ENCODE data around the gene ARHGAP24.

DNA sequence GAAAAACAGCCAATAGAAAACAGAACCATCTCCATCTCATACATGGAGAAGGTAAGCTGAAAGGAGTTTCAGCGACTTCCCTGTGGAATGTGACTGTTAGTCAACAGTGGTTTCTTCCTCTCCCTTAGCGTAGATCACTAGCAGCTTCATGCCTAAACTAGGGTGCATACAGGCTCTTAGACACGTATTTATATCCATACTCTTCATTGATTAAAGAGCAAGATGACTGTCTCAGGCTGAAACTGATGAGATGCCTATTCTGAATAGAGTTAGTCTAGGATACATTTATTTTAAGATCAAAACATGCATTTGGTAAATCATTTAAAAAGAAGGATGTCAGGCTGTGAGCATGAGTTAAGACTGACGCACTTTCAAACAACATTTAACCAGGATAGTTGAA lies 423.3 kb downstream of the ARHGAP24 start:
- TF ChIP-seq, protein P1, sequence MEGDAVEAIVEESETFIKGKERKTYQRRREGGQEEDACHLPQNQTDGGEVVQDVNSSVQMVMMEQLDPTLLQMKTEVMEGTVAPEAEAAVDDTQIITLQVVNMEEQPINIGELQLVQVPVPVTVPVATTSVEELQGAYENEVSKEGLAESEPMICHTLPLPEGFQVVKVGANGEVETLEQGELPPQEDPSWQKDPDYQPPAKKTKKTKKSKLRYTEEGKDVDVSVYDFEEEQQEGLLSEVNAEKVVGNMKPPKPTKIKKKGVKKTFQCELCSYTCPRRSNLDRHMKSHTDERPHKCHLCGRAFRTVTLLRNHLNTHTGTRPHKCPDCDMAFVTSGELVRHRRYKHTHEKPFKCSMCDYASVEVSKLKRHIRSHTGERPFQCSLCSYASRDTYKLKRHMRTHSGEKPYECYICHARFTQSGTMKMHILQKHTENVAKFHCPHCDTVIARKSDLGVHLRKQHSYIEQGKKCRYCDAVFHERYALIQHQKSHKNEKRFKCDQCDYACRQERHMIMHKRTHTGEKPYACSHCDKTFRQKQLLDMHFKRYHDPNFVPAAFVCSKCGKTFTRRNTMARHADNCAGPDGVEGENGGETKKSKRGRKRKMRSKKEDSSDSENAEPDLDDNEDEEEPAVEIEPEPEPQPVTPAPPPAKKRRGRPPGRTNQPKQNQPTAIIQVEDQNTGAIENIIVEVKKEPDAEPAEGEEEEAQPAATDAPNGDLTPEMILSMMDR (IDR thresholded peaks at IDR 0.05): no peak
- no peak for TF ChIP-seq TCF7L2 (IDR thresholded peaks at IDR 0.05; ENCODE audit: low read depth, low read length)
- TF ChIP-seq POLR2AphosphoS5 (IDR thresholded peaks at IDR 0.05; ENCODE audit: low read depth, low read length): no peak
